ENCODE data around the gene CASK. TPM values are rescaled to one million over a fixed set of nuclear protein-coding genes. Genes with fewer than 3 reads are reported as not detected.
A peak's percentile ranks its signal among the peaks of the same experiment; 100 is the strongest.

The CASK gene
- total and polyA plus RNA-seq, 4 experiments from 2014 or later: 3.8 to 116 (median 68.6) TPM

- H3K9me3 ChIP-seq (ENCODE audit: control insufficient read depth in 1 of 2, low read length in 2 of 2): no peaks in the 10 kb centered on the region
- H3K27ac ChIP-seq (ENCODE audit: low read depth, low read length): no peak overlapping the region
- peaks cover 66% of the 10 kb centered on the region for H3K4me1 ChIP-seq (ENCODE audit: insufficient read depth, low read length)
- intact Hi-C loops (cut with micrococcal nuclease): no loop called here
- H3K4me3 ChIP-seq (ENCODE audit: low read length in 2 of 2): no peak overlapping the region
- peak overlapping the region in 1 of 8 donors; percentile 10 for H3K4me3 Mint-ChIP-seq
- CTCF ChIA-PET (ENCODE audit: partially characterized antibody): no interaction called here
- H3K27me3 ChIP-seq (ENCODE audit: insufficient read depth, low read length): no peaks in the 10 kb centered on the region
- POLR2A ChIA-PET (ENCODE audit: partially characterized antibody): no interaction called here
- peaks cover 3 to 15% of the 10 kb centered on the region in 2 donors for H3K36me3 Mint-ChIP-seq
- H3K36me3 ChIP-seq (ENCODE audit: insufficient read depth, low read length): no peaks in the 10 kb centered on the region
- H3K9me3 Mint-ChIP-seq: no peaks in the 10 kb centered on the region
- H3K27me3 Mint-ChIP-seq: no peaks in the 10 kb centered on the region
- H3K27ac Mint-ChIP-seq: no peak overlapping the region
- DNase-seq: no peak
- peaks cover 36 to 67% (median 50%) of the 10 kb centered on the region in 4 donors for H3K4me1 Mint-ChIP-seq
Measured at GRCh38 chrX:41912923-41913322, 10.4 kb downstream of the CASK start.

- peaks cover 0 to 2% (median 0%) of the 10 kb centered on the region in 8 donors for H3K9me3 Mint-ChIP-seq
- no peaks in the 10 kb centered on the region for H3K27me3 Mint-ChIP-seq
- H3K36me3 Mint-ChIP-seq: peaks cover 3 to 10% of the 10 kb centered on the region in 2 donors
- peak in 4 of 5 donors; percentile 34 to 53 (median 50) for DNase-seq
- H3K27ac ChIP-seq (ENCODE audit: low read depth, low read length): no peak overlapping the region
- no peak overlapping the region for H3K4me3 ChIP-seq (ENCODE audit: low read length in 2 of 2)
- peak overlapping the region; percentile 25 to 76 (median 60) for H3K4me3 Mint-ChIP-seq
- peaks cover 27 to 59% (median 45%) of the 10 kb centered on the region in 4 donors for H3K4me1 Mint-ChIP-seq
- CTCF ChIA-PET (ENCODE audit: partially characterized antibody): no interaction called here
- H3K4me1 ChIP-seq (ENCODE audit: insufficient read depth, low read length): peaks cover 49% of the 10 kb centered on the region
- H3K27me3 ChIP-seq (ENCODE audit: insufficient read depth, low read length): no peaks in the 10 kb centered on the region
- H3K9me3 ChIP-seq (ENCODE audit: control insufficient read depth in 1 of 2, low read length in 2 of 2): no peaks in the 10 kb centered on the region
- POLR2A ChIA-PET (ENCODE audit: partially characterized antibody): interaction anchor here (0.6 to 1.5 kb wide), 4 partner anchors 9 to 80 kb away, joined by 3 to 11 read pairs (median 4); no protein-coding TSS in a partner anchor
- H3K36me3 ChIP-seq (ENCODE audit: insufficient read depth, low read length): no peaks in the 10 kb centered on the region
- intact Hi-C loops (cut with micrococcal nuclease): loop anchor here (2.0 to 5.0 kb wide), 2 partner anchors 14 to 1033 kb away; partner anchors contain the start of gene CASK
- peak overlapping the region in 6 of 7 donors; percentile 32 to 84 (median 80) for H3K27ac Mint-ChIP-seq
Measured at GRCh38 chrX:41909068-41909467, 14.3 kb downstream of the CASK start.

- Histone ChIP-seq H3K4me1 (ENCODE audit: insufficient read depth, low read length) (peaks cover 42% of the 10 kb centered on the region), H3K4me3 (ENCODE audit: low read length in 2 of 2) (no peak overlapping the region), H3K36me3 (ENCODE audit: insufficient read depth, low read length) (no peaks in the 10 kb centered on the region), H3K9me3 (ENCODE audit: control insufficient read depth in 1 of 2, low read length in 2 of 2) (no peaks in the 10 kb centered on the region), H3K27ac (ENCODE audit: low read depth, low read length) (no peak overlapping the region), H3K27me3 (ENCODE audit: insufficient read depth, low read length) (no peaks in the 10 kb centered on the region)
- CTCF ChIA-PET (ENCODE audit: partially characterized antibody): interaction anchor here (1.3 kb wide), 1 partner anchor 108 kb away, joined by 3 read pairs; no protein-coding TSS in a partner anchor
- intact Hi-C loops (cut with micrococcal nuclease): loop anchor here (5.0 kb wide), 1 partner anchor 1036 kb away; no protein-coding TSS in a partner anchor
- peak overlapping the region in 1 of 8 donors; percentile 81 for H3K4me3 Mint-ChIP-seq
- H3K27me3 Mint-ChIP-seq: no peaks in the 10 kb centered on the region
- peaks cover 0 to 9% (median 3%) of the 10 kb centered on the region in 8 donors for H3K9me3 Mint-ChIP-seq
- no peak for DNase-seq
- POLR2A ChIA-PET (ENCODE audit: partially characterized antibody): interaction anchor here (0.6 to 0.9 kb wide), 3 partner anchors 16 to 66 kb away, joined by 3 read pairs; no protein-coding TSS in a partner anchor
- peak overlapping the region in 3 of 7 donors; percentile 5 to 75 (median 19) for H3K27ac Mint-ChIP-seq
- H3K36me3 Mint-ChIP-seq: peaks cover 12 to 23% of the 10 kb centered on the region in 2 donors
- peaks cover 27 to 69% (median 49%) of the 10 kb centered on the region in 4 donors for H3K4me1 Mint-ChIP-seq
Measured at GRCh38 chrX:41906515-41907187, 16.7 kb downstream of the CASK start.

- H3K27me3 Mint-ChIP-seq: no peaks in the 10 kb centered on the region
- peaks cover 24 to 28% of the 10 kb centered on the region in 2 donors for H3K36me3 Mint-ChIP-seq
Measured at GRCh38 chrX:41903544-41903943, 19.8 kb downstream of the CASK start.

GRCh38 chrX:41900321-41900720, 23.0 kb downstream of the CASK start:
- no peak overlapping the region for H3K27ac ChIP-seq (ENCODE audit: low read depth, low read length)

More at GRCh38 chrX:41903544-41903943, 19.8 kb downstream of the CASK start:
- ChIA-PET CTCF (ENCODE audit: partially characterized antibody) (no interaction called here), POLR2A (ENCODE audit: partially characterized antibody) (no interaction called here)
- Histone ChIP-seq H3K4me1 (ENCODE audit: insufficient read depth, low read length) (peaks cover 21% of the 10 kb centered on the region), H3K27ac (ENCODE audit: low read depth, low read length) (no peak overlapping the region), H3K36me3 (ENCODE audit: insufficient read depth, low read length) (no peaks in the 10 kb centered on the region), H3K9me3 (ENCODE audit: control insufficient read depth in 1 of 2, low read length in 2 of 2) (no peaks in the 10 kb centered on the region), H3K4me3 (ENCODE audit: low read length in 2 of 2) (no peak overlapping the region), H3K27me3 (ENCODE audit: insufficient read depth, low read length) (no peaks in the 10 kb centered on the region)
- Mint-ChIP-seq H3K4me1 (peaks cover 18 to 50% (median 32%) of the 10 kb centered on the region in 4 donors), H3K4me3 (no peak overlapping the region), H3K27ac (no peak overlapping the region), H3K9me3 (peaks cover 0 to 27% (median 19%) of the 10 kb centered on the region in 8 donors)
- no peak for DNase-seq
- intact Hi-C loops (cut with micrococcal nuclease): no loop called here

GRCh38 chrX:41895826-41896225, 27.5 kb downstream of the CASK start:
- no peaks in the 10 kb centered on the region for H3K36me3 ChIP-seq (ENCODE audit: insufficient read depth, low read length)
- Mint-ChIP-seq H3K27me3 (no peaks in the 10 kb centered on the region), H3K9me3 (peaks cover 0 to 69% (median 46%) of the 10 kb centered on the region in 8 donors), H3K4me1 (peaks cover 0 to 6% (median under 1%) of the 10 kb centered on the region in 4 donors), H3K36me3 (peaks cover 20 to 37% of the 10 kb centered on the region in 2 donors), H3K27ac (no peak overlapping the region), H3K4me3 (no peak overlapping the region)
- intact Hi-C loops (cut with micrococcal nuclease): no loop called here
- H3K4me3 ChIP-seq (ENCODE audit: low read length in 2 of 2): no peak overlapping the region
- DNase-seq: no peak
- H3K9me3 ChIP-seq (ENCODE audit: control insufficient read depth in 1 of 2, low read length in 2 of 2): no peaks in the 10 kb centered on the region
- H3K27ac ChIP-seq (ENCODE audit: low read depth, low read length): no peak overlapping the region
- ChIA-PET CTCF (ENCODE audit: partially characterized antibody) (interaction anchor here (1.3 kb wide), 1 partner anchor 9 kb away, joined by 3 read pairs; no protein-coding TSS in a partner anchor), POLR2A (ENCODE audit: partially characterized antibody) (interaction anchor here (0.6 kb wide), 1 partner anchor 245 kb away, joined by 3 read pairs; no protein-coding TSS in a partner anchor)
- H3K4me1 ChIP-seq (ENCODE audit: insufficient read depth, low read length): no peaks in the 10 kb centered on the region
- no peaks in the 10 kb centered on the region for H3K27me3 ChIP-seq (ENCODE audit: insufficient read depth, low read length)

More at GRCh38 chrX:41900321-41900720, 23.0 kb downstream of the CASK start:
- Mint-ChIP-seq H3K27me3 (no peaks in the 10 kb centered on the region), H3K27ac (no peak overlapping the region), H3K4me3 (no peak overlapping the region), H3K9me3 (peaks cover 0 to 54% (median 40%) of the 10 kb centered on the region in 8 donors), H3K36me3 (peaks cover 28 to 29% of the 10 kb centered on the region in 2 donors), H3K4me1 (peaks cover 4 to 26% (median 13%) of the 10 kb centered on the region in 4 donors)
- Histone ChIP-seq H3K9me3 (ENCODE audit: control insufficient read depth in 1 of 2, low read length in 2 of 2) (no peaks in the 10 kb centered on the region), H3K36me3 (ENCODE audit: insufficient read depth, low read length) (no peaks in the 10 kb centered on the region), H3K4me1 (ENCODE audit: insufficient read depth, low read length) (no peaks in the 10 kb centered on the region), H3K4me3 (ENCODE audit: low read length in 2 of 2) (no peak overlapping the region), H3K27me3 (ENCODE audit: insufficient read depth, low read length) (no peaks in the 10 kb centered on the region)
- intact Hi-C loops (cut with micrococcal nuclease): no loop called here
- no peak for DNase-seq
- POLR2A ChIA-PET (ENCODE audit: partially characterized antibody): interaction anchor here (1.2 kb wide), 1 partner anchor 9 kb away, joined by 3 read pairs; no protein-coding TSS in a partner anchor
- CTCF ChIA-PET (ENCODE audit: partially characterized antibody): no interaction called here

GRCh38 chrX:41890026-41890423, 33.3 kb downstream of the CASK start:
- peaks cover 17 to 25% of the 10 kb centered on the region in 2 donors for H3K36me3 Mint-ChIP-seq
- H3K9me3 Mint-ChIP-seq: peaks cover 0 to 22% (median 13%) of the 10 kb centered on the region in 8 donors
- peaks cover 10 to 32% (median 15%) of the 10 kb centered on the region in 4 donors for H3K4me1 Mint-ChIP-seq
- CTCF ChIA-PET (ENCODE audit: partially characterized antibody): no interaction called here
- intact Hi-C loops (cut with micrococcal nuclease): no loop called here
- no peaks in the 10 kb centered on the region for H3K27me3 Mint-ChIP-seq
- H3K27ac Mint-ChIP-seq: peak overlapping the region in 1 of 7 donors; percentile 42
- DNase-seq: no peak
- POLR2A ChIA-PET (ENCODE audit: partially characterized antibody): interaction anchor here (0.6 to 1.0 kb wide), 3 partner anchors 17 to 334 kb away, joined by 3 read pairs; no protein-coding TSS in a partner anchor
- no peak overlapping the region for H3K4me3 Mint-ChIP-seq
- H3K4me3 ChIP-seq (ENCODE audit: low read length in 2 of 2): no peak overlapping the region
- no peaks in the 10 kb centered on the region for H3K36me3 ChIP-seq (ENCODE audit: insufficient read depth, low read length)
- peaks cover 22% of the 10 kb centered on the region for H3K4me1 ChIP-seq (ENCODE audit: insufficient read depth, low read length)
- H3K9me3 ChIP-seq (ENCODE audit: control insufficient read depth in 1 of 2, low read length in 2 of 2): no peaks in the 10 kb centered on the region
- no peaks in the 10 kb centered on the region for H3K27me3 ChIP-seq (ENCODE audit: insufficient read depth, low read length)
- no peak overlapping the region for H3K27ac ChIP-seq (ENCODE audit: low read depth, low read length)
